PFSK-1 (cell line): Measurements from ENCODE around the gene HS3ST4.

Source experiments
- FOXP2 ChIP-seq: optimal IDR thresholded peaks from 2 replicates; pipeline ENCODE3; 2011; ENCODE audit warnings: borderline replicate concordance, control low read depth, inconsistent platforms; ENCODE audit not compliant: insufficient read depth; ENCODE audit errors: extremely low read length, extremely low read depth
- POLR2AphosphoS5 ChIP-seq: IDR thresholded peaks from 2 replicates; pipeline ENCODE4 v1.6.1; 2012; ENCODE audit warnings: low read depth, mild to moderate bottlenecking, control low read depth, low read length, moderate library complexity
- SIN3A ChIP-seq: IDR thresholded peaks from 2 replicates; pipeline ENCODE4 v1.6.1; 2012; ENCODE audit warnings: mild to moderate bottlenecking, low read length, moderate library complexity, borderline replicate concordance; ENCODE audit not compliant: insufficient read depth
- TAF1 ChIP-seq: IDR thresholded peaks from 2 replicates; pipeline ENCODE4 v1.6.1; 2012; ENCODE audit warnings: low read length, control low read depth, borderline replicate concordance; ENCODE audit not compliant: insufficient read depth
- TF ChIP-seq, protein P1 (sequence below), 2 experiments: IDR thresholded peaks; 2 replicates each; pipeline versions ENCODE4 v1.6.1 to v1.8.0; 2011 to 2012; ENCODE audit warnings: low read depth in 2 of 2, low read length in 2 of 2, control low read depth in 1 of 2, inconsistent platforms in 1 of 2, mild to moderate bottlenecking in 1 of 2, moderate library complexity in 1 of 2; ENCODE audit not compliant: insufficient read depth in 1 of 2

DNA sequence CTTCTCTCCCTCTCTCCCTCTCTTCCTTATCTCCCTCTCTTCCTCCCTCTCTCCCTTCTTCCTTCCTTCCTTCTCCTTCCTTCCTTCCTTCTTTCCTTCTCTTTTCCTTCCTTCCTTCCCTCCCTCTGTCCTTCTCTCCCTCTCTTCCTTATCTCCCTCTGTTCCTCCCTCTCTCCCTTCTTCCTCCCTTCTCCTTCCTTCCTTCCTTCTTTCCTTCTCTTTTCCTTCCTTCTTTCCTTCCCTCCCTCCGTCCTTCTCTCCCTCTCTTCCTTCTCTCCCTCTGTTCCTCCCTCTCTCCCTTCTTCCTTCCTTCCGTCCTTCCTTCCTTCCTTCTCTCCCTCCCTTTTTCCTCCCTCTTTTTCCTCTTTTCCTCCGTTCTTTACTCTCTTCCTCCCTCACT is 38.6 kb downstream of the HS3ST4 start:
- TF ChIP-seq POLR2AphosphoS5 (no peak), TAF1 (no peak), SIN3A (no peak), FOXP2 (no peak)
- TF ChIP-seq, protein P1, sequence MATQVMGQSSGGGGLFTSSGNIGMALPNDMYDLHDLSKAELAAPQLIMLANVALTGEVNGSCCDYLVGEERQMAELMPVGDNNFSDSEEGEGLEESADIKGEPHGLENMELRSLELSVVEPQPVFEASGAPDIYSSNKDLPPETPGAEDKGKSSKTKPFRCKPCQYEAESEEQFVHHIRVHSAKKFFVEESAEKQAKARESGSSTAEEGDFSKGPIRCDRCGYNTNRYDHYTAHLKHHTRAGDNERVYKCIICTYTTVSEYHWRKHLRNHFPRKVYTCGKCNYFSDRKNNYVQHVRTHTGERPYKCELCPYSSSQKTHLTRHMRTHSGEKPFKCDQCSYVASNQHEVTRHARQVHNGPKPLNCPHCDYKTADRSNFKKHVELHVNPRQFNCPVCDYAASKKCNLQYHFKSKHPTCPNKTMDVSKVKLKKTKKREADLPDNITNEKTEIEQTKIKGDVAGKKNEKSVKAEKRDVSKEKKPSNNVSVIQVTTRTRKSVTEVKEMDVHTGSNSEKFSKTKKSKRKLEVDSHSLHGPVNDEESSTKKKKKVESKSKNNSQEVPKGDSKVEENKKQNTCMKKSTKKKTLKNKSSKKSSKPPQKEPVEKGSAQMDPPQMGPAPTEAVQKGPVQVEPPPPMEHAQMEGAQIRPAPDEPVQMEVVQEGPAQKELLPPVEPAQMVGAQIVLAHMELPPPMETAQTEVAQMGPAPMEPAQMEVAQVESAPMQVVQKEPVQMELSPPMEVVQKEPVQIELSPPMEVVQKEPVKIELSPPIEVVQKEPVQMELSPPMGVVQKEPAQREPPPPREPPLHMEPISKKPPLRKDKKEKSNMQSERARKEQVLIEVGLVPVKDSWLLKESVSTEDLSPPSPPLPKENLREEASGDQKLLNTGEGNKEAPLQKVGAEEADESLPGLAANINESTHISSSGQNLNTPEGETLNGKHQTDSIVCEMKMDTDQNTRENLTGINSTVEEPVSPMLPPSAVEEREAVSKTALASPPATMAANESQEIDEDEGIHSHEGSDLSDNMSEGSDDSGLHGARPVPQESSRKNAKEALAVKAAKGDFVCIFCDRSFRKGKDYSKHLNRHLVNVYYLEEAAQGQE (IDR thresholded peaks at IDR 0.05; ENCODE audit: insufficient read depth in 1 of 2, low read depth in 2 of 2, low read length in 2 of 2) = no peak
